GM19372 (cell line): ENCODE results near the gene PDZD7.

Experiments
- ATAC-seq: cut with Tn5 transposase; IDR thresholded peaks from one replicate; pipeline ENCODE4 v1.9.1; 2021; ENCODE audit warnings: mild to moderate bottlenecking, low read depth, moderate library complexity; ENCODE audit not compliant: unreplicated experiment

PDZD7 gene

DNA sequence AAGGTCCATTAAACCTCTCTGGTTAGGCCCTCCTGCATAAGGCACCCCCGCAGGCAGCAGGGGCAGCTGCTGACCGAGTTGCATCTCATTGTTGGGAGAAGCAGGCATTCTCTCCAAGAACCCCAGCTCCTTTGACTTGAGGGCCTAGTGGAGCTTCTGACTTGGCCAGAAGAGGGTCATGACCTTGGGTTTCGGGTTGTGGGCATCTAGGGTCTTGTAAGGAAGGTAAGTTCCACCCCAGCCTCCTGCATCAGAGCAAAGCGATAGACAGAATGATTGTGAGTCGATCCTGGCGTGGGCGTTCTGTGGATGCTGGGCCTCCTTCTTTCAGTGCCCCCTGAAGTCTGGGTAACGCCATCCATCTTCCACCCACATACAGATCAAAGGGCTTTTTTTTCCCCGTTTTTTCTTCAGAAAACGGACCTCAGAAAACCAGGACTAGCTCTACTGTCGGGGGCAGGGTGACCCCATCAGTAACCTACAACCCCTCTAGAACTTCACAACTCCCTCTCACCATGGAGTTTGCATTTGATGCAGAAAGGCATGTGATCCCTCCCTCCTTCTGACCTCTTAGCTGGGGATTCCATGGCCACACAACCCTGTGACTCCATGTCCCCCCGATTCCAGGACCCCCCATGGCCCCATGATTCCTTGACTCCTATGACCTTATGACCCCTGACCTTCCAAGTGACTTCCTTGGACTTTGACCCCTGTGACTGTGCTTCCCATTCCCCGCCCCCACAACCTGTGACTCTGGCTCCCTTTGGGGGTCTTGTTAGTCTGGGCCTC, 58.6 kb downstream of the PDZD7 start:
- ATAC-seq: no peak

DNA sequence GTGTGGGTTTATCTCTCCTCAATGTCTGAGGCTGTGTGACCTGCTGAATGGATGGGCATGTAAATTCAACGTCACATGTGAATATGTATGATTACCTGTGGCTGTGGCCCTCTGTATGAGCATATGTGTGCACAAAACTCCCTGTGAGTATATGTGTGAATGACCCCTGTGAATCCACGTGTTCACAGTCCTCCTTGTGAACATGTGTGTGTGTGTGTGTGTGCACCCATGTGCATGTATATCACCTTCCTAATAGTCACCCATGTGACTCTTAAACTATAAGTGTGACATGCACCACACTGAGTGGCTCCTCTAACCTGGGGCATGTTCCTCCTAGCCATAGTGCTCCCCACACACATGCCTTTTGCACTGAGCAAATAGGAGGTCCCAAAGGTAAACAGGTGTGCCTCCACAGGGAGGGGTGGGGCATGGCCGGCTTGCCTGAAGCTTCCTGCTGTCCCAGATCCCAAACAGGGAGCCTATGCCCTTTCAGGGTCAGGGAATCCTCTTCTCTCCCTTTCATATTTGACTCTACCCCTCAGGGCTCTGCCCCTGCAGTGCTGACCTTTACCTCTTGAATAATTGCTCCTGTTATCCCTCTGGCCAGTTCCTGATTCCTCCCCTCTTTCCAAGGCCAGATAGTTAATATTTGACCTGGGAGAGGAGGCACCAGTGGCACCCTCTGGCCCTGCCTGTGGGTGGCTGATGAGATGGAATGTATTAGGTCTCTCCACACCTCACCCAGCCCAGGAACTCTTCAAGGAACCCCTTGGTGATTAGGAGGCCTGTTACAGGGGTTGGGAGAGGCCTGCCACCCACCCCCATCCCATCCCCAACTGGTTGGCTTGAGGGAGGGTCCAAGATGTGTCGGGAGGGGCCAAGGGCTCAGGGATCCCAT, 59.8 kb downstream of the PDZD7 start:
- no peak for ATAC-seq

DNA sequence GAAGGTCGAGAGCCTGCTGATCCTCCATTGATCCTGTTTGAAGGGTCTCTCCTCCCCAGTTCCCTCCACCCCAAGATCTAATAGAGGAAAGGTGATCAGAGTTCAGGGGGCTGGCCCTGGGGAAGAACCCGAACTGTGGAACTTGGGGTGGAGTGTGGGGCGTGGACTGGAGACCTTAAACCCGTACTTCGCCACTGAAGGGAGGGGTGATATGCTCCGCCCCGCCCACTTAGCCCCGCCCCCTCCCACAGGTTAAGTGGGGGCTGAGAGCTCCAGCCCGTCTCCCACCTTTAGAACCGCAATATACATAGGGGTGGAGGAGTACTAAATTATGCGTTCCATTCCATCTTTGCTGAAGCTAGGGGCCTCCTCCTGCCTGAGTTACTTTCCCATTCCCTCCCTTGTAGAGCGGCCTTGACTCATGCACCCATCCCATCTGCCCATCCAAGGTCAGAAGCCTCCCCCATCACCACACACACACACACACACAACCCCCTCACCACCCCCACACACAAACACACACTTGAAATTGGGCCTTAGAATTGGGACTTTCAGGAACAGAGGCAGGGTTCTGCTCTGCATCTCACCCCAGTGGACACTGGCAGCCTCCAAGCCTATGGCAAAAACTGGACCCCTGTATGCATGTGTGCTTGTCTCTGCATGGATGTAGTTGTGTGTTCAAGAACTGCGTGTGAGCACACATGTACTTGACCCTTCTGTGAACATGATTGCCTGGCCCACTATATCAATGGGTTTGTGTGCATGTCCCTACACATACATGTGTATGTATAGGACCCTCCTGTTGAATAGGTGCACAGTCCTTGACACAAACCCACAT, 60.6 kb downstream of the PDZD7 start:
- ATAC-seq: no peak

DNA sequence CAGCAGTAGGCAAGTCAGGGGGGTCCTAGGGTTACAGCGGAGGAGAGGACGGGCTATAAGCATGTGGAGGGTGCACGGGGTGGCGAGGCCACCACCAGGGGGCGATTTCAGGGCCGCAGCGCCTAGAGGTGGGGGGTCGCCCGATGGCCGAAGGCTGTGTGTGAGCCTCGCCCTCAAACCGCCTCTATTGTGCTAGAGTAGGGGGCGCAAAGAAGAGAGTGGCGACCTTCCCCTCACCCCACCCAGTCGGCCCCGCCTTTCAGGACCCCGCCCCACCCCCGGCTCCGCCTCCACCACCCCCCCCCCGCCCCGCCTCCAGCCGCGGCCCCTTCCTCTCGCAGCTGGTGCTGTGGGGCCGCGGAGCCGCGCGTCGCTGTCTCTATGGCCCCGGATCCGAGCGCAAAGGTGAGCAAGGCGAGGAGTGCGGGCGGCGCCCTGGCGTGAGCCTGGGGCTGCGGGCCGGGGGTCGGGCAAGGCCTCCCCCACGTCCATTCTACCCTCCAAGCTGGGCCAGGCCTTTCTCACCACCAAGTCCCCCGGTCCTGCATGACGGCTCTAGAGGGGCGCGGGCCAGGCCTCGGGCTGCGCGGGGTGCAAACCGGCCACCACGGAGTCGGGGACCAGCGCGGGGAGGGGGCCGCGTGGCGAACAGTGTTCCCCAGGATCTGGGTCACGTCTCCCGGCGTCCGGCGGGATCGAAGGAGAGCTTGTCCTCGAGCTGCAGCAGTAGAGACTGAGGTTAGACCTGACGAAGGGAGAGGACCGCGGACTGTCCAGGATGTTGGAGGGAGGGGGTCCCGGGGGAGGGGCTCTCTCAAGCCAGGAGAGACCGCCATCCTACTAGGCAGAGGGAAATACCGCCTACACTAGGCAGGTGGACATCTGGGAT, 61.5 kb downstream of the PDZD7 start, which contains the start of gene SEMA4G:
SEMA4G (plus strand) TSS at position 318 of the 889 bp plus-strand sequence. CDS start 3,409 bp downstream, outside the sequence.
- ATAC-seq: peak; percentile 51

DNA sequence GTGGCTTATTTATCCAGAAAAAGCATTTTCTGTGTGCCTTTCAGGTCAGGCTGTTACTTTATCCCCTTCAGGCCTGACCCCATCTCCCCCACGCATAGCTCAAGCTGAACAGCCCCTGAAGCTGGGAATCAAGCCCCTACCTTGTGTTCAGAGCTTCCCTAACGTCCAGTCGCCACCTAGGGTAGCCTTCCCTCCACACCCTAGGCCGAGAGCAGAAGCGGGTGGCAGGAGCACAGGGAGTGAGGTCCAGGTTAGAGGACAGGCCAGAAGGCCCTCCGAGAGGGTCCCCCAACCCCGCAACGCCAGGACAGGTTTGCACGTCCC, 62.1 kb downstream of the PDZD7 start:
- ATAC-seq: no peak

DNA sequence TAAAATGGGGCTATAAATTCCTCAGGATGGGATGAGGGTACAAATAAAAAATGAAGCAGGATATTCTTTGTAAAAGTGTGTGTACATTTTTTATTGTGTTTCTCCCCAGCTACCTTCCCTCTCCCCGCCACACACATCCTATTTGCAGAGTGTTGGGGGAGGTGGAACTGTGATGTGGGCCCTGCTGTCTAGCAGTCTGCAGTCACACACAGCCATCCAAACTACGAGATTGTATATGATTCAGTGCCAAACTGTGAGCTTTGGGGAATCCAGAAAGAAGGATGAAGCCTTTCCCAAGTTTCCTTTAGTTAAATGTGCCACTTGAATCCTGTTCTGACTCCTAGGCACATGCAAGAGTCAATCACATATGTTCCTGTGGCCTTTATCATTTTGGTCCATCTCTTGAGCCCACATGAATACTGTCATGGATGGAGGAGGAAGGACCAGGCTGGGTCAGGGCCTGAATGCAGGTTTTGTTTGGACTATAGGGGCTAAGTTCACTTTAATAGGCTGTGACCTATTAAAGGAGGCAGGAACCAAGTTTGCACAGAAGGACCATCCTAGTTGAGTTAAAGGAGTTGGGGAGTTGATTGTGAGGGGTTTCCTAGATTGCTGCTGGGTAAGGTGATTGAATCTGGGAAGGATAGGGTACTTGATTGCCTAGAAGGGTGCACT, 62.7 kb downstream of the PDZD7 start:
- ATAC-seq: no peak

DNA sequence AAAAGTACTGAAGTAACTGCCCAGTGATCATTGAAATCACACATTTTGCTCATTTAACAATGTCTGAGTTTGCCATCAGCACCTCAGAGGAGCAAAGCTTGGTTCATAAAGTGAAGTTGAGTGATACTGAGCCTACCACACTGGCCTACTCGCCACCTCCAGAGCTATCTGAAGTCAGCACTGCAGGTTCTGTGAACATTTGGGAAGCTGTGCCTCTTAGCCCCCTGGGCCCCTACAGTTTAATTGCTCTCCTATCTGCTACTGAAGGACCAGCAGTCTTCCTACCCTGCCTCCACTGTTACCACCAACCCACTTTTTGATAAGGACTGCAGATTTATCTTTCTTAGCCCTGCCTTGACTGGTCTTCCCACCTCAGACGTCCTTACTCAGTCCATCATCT, 63.6 kb downstream of the PDZD7 start:
- no peak for ATAC-seq

DNA sequence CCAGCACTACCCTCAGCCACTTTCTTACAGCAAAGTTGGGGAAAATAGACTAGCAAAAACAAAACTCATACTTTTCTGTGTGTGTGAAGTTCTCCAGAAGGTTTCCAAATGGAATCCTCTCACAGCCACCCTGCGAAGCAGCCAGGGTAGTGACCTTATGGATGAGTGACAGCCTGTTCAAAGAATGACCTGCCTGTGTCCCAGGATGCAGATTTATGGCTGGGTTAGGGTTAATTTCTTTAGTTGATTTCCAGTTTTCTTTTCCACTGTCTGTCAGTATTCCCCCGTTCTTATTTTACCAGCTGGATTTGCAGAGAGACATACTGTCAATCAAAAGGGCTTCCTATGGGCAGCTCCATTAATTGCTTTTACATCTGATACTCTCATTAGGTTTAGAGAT, 64.0 kb downstream of the PDZD7 start:
- ATAC-seq: no peak

DNA sequence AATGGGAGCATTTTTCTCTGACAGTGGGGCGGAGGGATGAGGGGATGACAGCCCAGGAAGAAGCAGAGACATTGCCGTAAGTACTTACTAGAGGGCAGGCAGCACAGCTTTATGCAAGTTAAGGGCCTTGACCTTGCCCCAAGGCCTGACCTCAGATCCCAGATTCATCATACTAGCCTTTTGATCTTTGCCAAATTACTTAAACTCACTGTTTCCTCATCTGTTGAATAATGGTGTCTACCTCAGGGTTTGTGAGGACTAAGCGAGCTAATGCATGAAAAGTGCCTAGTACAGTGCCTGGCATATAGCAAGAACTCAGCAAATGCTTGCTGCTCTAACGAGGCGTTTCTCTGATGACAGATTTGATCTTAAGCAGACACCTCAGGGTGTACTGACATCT, 65.1 kb downstream of the PDZD7 start:
- ATAC-seq: no peak

DNA sequence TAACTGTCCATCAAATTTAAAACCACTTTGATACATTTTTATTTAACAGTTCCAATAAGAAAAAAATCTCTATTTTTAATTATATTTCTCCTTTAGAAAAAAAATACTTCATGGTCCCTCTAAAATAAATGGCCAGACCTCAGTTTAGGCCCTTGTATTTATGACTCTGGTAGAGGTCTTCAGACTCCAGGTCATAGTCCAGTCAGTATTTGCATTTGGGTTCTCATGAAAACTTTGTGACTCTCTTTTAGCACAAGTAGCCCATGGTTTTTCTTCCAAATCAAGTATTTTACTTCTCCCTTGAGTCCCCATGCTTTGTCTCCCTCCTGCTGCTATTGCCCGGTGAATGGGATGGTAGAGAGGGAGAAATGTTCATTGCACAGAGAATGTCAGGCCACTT, 67.1 kb downstream of the PDZD7 start:
- ATAC-seq: no peak

DNA sequence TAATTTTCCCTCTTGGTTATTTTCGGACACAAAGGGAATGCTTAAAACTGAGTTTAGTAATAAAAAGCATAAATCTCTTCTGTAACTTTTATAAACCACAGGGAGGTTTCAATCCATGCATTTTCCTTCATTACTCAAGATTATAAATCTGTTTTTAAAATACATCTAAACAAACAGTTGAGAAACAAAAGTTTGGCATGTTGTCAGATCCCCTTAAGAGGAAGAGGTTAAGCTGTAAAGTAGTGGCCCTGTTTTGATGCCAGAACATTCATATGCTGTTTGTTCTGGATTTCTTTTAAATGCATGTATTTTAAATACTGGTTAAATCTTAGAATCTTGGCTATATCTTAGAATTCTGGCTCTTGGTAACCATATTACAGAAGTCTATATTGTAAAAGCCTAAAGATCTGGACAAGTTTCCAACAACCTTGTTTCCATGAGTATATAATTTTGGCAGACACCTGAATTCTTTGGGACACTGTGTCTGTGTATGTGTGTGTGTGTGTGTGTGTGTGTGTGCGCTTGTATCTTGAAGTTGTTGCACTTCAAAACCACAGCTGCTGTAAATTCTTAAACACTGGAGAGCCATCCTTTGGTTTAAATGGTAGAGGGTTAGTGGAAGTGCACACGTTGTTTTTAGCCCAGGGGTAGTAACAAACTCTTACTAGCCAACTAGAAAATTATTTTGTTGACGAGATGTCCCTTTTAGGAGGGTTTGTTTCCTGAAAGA, 68.4 kb downstream of the PDZD7 start:
- no peak for ATAC-seq

DNA sequence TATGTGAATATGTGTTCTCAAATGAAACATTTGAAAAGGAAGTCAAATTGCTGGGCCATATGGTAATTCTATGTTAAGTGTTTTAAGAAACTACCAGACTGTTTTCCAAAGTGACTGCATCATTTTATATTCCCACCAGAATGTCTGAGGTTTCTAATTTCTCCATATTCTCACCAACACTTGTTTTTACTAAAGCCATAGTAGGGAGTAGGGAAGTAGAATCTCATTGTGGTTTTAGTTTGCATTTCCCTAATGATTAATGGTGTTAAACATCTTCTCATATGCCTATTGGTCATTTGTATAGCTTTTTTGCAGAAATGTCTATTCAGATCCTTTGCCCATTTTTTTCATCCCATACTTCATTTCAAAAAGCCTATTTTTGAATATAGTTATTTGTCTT, 70.7 kb downstream of the PDZD7 start:
- ATAC-seq: no peak
